Stimulated activated CD8-positive, alpha-beta memory T cell treated with anti-CD3 and anti-CD28 coated beads, Interleukin-4, amount 100 ng/mL, for 24 hours (primary cell): ENCODE results near the gene HOGA1.
"Not testable (repeated sequence)": the region's sequence is repeated elsewhere in the genome, so short reads cannot be mapped to it uniquely, and the experiment has no call there.

Experiments
- DNase-seq: peaks from one replicate; pipeline ENCODE4 v3.0.0-alpha.2; 2020; ENCODE audit warnings: low read depth

The HOGA1 gene

GRCh38 chr10:97611473-97611872 is 27.3 kb downstream of the HOGA1 start:
- no peak for DNase-seq

GRCh38 chr10:97612386-97612785 is 28.2 kb downstream of the HOGA1 start:
- no peak for DNase-seq

- no peak for DNase-seq
Observed at GRCh38 chr10:97618285-97618684, 34.1 kb downstream of the HOGA1 start.

- no peak for DNase-seq
Observed at GRCh38 chr10:97618733-97619132, 34.5 kb downstream of the HOGA1 start.

- DNase-seq: no peak
Observed at GRCh38 chr10:97623277-97623676, 39.1 kb downstream of the HOGA1 start.

GRCh38 chr10:97627731-97628130 is 43.5 kb downstream of the HOGA1 start:
- no peak for DNase-seq

GRCh38 chr10:97628228-97628627 is 44.0 kb downstream of the HOGA1 start:
- DNase-seq: no peak

GRCh38 chr10:97629289-97629688 is 45.1 kb downstream of the HOGA1 start:
- no peak for DNase-seq

GRCh38 chr10:97631098-97631497 is 46.9 kb downstream of the HOGA1 start:
- no peak for DNase-seq

- peak; percentile 82 for DNase-seq
Observed at GRCh38 chr10:97632949-97633884, 49.0 kb downstream of the HOGA1 start, which contains the start of gene MORN4. Gene MORN4 (minus strand): TSS chr10:97633500. CDS start chr10:97619653, 13,847 bp downstream.

GRCh38 chr10:97633921-97634320 is 49.7 kb downstream of the HOGA1 start:
- no peak for DNase-seq

- no peak for DNase-seq
Observed at GRCh38 chr10:97635577-97635976, 51.4 kb downstream of the HOGA1 start.

GRCh38 chr10:97639090-97639489 is 54.9 kb downstream of the HOGA1 start:
- not testable (repeated sequence) for DNase-seq

- DNase-seq: peak; percentile 98
Observed at GRCh38 chr10:97640174-97640867, 56.1 kb downstream of the HOGA1 start, which contains the start of gene PI4K2A. Gene PI4K2A (plus strand): TSS chr10:97640671. CDS start chr10:97640743, 72 bp downstream.

GRCh38 chr10:97640868-97641811 is 57.0 kb downstream of the HOGA1 start:
- peak; percentile 15 for DNase-seq

GRCh38 chr10:97642471-97643159 is 58.4 kb downstream of the HOGA1 start:
- DNase-seq: not testable (repeated sequence)

- DNase-seq: no peak
Observed at GRCh38 chr10:97643441-97643985, 59.3 kb downstream of the HOGA1 start.

- no peak for DNase-seq
Observed at GRCh38 chr10:97644936-97645335, 60.7 kb downstream of the HOGA1 start.

GRCh38 chr10:97647556-97647955 is 63.4 kb downstream of the HOGA1 start:
- DNase-seq: no peak

GRCh38 chr10:97648562-97649404 is 64.6 kb downstream of the HOGA1 start:
- DNase-seq: no peak
